CD4-positive, alpha-beta memory T cell (primary cell): ENCODE data around the gene PNMA8A. TPM values are rescaled to one million over a fixed set of nuclear protein-coding genes. Genes with fewer than 3 reads are reported as not detected.

ENCODE experiments used
- CTCF ChIA-PET: fragments of 350-600 bp; sonication (Branson Sonifier 250); formaldehyde crosslinking; loops from one replicate; lab custom pipeline; 2021; ENCODE audit warnings: inconsistent platforms; ENCODE audit not compliant: partially characterized antibody; lab: Charles Lee
- POLR2A ChIA-PET: fragments of 350-600 bp; sonication (Branson Sonifier 250); formaldehyde crosslinking; loops from one replicate; lab custom pipeline; 2021; ENCODE audit not compliant: partially characterized antibody; lab: Charles Lee
- DNase-seq, 5 donors: peaks; one replicate each; pipeline versions ENCODE4 v3.0.0 to v3.0.0-alpha.2; 2020 to 2022; ENCODE audit warnings: mixed read lengths in 1 of 5
- H3K27ac ChIP-seq: one replicate; pipeline ENCODE4 v1.7.0; 2013; ENCODE audit warnings: low read depth, low read length
- H3K27me3 ChIP-seq: 2 replicates; pipeline ENCODE4 v1.7.0; 2013; ENCODE audit warnings: mild to moderate bottlenecking, low read length, moderate library complexity; ENCODE audit not compliant: insufficient read depth
- H3K36me3 ChIP-seq: 2 replicates; pipeline ENCODE4 v1.7.0; 2013; ENCODE audit warnings: mild to moderate bottlenecking, low read length, moderate library complexity; ENCODE audit not compliant: insufficient read depth
- H3K4me1 ChIP-seq: 2 replicates; pipeline ENCODE4 v1.7.0; 2013; ENCODE audit warnings: mild to moderate bottlenecking, low read length, moderate library complexity; ENCODE audit not compliant: insufficient read depth
- H3K4me3 ChIP-seq, 2 donors: one replicate each; pipeline ENCODE4 v1.7.0; 2013; ENCODE audit warnings: low read length in 2 of 2, mild to moderate bottlenecking in 1 of 2
- H3K9me3 ChIP-seq, 2 donors: one replicate each; pipeline ENCODE4 v1.7.0; 2013; ENCODE audit warnings: low read length in 2 of 2, control low read depth in 1 of 2; ENCODE audit not compliant: control insufficient read depth in 1 of 2
- H3K27ac Mint-ChIP-seq, 7 donors: one replicate each; pipeline ENCODE4 v1.8.0; 2020 to 2021; ENCODE audit warnings: mixed read lengths in 7 of 7, mild to moderate bottlenecking in 6 of 7, inconsistent platforms in 3 of 7, moderate library complexity in 3 of 7
- H3K27me3 Mint-ChIP-seq, 2 donors: one replicate each; pipeline ENCODE4 v1.8.0; 2020 to 2021; ENCODE audit warnings: mixed read lengths in 2 of 2
- H3K36me3 Mint-ChIP-seq, 2 donors: one replicate each; pipeline ENCODE4 v1.8.0; 2020 to 2021; ENCODE audit warnings: mixed read lengths in 2 of 2, inconsistent platforms in 1 of 2, mild to moderate bottlenecking in 1 of 2
- H3K4me1 Mint-ChIP-seq, 4 donors: one replicate each; pipeline ENCODE4 v1.8.0; 2020 to 2021; ENCODE audit warnings: mixed read lengths in 4 of 4, mild to moderate bottlenecking in 1 of 4
- H3K4me3 Mint-ChIP-seq, 8 donors: one replicate each; pipeline ENCODE4 v1.8.0; 2020 to 2021; ENCODE audit warnings: mixed read lengths in 8 of 8, mild to moderate bottlenecking in 7 of 8, moderate library complexity in 6 of 8, inconsistent platforms in 3 of 8
- H3K9me3 Mint-ChIP-seq, 8 donors: one replicate each; pipeline ENCODE4 v1.8.0; 2020 to 2021; ENCODE audit warnings: mixed read lengths in 8 of 8, mild to moderate bottlenecking in 5 of 8, inconsistent platforms in 3 of 8, moderate library complexity in 1 of 8
- intact Hi-C: fragments of 100-400 bp; cut with micrococcal nuclease; formaldehyde crosslinking; loops from one replicate; pipeline ENCODE4 v1.15.1; 2023
- polyA plus RNA-seq, 2 donors: library from polyadenylated mRNA; unstranded; fragments of 300-500 nt; fragmentation: Illumina TruSeq; gene quantifications; one replicate each; pipeline ENCODE4 v1.2.3, GENCODE V29; 2021
- total RNA-seq, 2 experiments: library from RNA; stranded (reverse); gene quantifications; one replicate each; pipeline ENCODE4 v1.2.3, GENCODE V29; 2021

Gene PNMA8A
- total and polyA plus RNA-seq, 4 experiments from 2014 or later, result 0.13 to 0.26 TPM; not detected in 2

DNA sequence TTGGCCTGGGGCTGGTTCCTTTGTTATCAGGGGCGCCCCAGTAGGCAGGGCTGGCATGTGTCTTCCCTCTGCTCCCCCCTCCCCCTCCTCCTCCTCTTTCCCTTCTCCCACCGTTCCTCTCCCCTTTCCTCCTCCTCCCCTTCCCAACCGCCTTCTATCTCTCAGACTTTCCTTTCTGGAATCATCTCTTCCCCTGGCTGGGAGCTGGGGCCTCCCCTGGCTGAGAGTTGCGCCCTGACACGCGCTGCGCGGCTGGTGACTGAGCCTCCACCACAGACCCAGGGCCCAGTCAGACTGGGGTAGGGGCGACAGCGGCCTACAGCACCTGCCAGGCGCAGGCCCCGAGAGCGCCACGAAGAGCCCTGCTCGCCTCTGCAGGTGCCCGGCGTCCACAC is 21.5 kb upstream of the PNMA8A start:
- Mint-ChIP-seq H3K27me3 (peaks cover 40 to 44% of the 10 kb centered on the region in 2 donors), H3K4me3 (peak overlapping the region in 6 of 8 donors; percentile 7 to 75 (median 49)), H3K4me1 (peaks cover 10 to 51% (median 22%) of the 10 kb centered on the region in 4 donors), H3K9me3 (no peaks in the 10 kb centered on the region), H3K27ac (peak overlapping the region in 1 of 7 donors; percentile 48), H3K36me3 (no peaks in the 10 kb centered on the region)
- Histone ChIP-seq H3K27ac (no peak overlapping the region), H3K4me3 (no peak overlapping the region), H3K9me3 (no peaks in the 10 kb centered on the region), H3K36me3 (no peaks in the 10 kb centered on the region), H3K27me3 (peaks cover 33% of the 10 kb centered on the region), H3K4me1 (peaks cover 28% of the 10 kb centered on the region)
- CTCF ChIA-PET, result no interaction called here
- intact Hi-C loops, result no loop called here
- POLR2A ChIA-PET, result no interaction called here
- peak in 1 of 5 donors; percentile 19 for DNase-seq

DNA sequence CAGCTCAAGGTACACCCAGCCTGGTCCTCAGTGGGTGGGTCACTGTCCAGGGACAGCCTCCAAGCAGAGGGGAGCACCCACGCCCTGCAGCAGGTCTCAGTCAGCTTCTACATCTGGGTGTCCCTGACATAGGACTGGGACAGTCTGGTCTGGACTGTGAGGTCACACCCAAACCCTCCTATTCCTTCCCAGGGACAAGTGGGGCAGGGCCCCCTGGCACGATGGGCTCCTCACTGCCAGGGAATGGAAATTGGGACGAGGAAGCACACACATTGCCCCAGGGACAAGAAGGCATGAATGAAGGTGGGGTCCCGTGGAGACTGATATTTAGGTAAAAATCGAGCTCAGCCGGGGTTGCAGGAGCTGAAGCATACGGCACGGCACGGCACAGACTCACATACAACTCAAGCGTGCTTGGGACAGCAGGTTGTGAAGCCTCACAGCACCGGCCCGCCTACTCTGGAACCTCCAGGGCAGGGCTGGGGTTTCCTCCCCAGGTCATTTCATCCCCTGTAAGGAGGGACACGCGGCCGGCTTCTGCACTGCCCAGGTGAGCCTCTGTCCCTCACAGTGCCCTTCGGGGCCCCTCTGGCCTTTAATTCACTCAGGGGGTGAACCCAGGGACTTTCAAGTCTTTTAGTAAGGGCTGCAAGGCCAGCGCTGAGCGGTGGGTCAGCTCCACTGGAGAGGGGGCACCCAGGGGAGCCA is 20.8 kb upstream of the PNMA8A start:
- Mint-ChIP-seq H3K27me3 (peaks cover 47% of the 10 kb centered on the region in 2 donors), H3K27ac (no peak overlapping the region), H3K4me1 (peaks cover 10 to 58% (median 23%) of the 10 kb centered on the region in 4 donors), H3K9me3 (no peaks in the 10 kb centered on the region), H3K4me3 (peak overlapping the region in 3 of 8 donors; percentile 59 to 69 (median 64)), H3K36me3 (no peaks in the 10 kb centered on the region)
- Histone ChIP-seq H3K27ac (no peak overlapping the region), H3K4me3 (no peak overlapping the region), H3K36me3 (no peaks in the 10 kb centered on the region), H3K4me1 (peaks cover 36% of the 10 kb centered on the region), H3K27me3 (peaks cover 39% of the 10 kb centered on the region), H3K9me3 (no peaks in the 10 kb centered on the region)
- POLR2A ChIA-PET, result no interaction called here
- intact Hi-C loops, result no loop called here
- CTCF ChIA-PET, result interaction anchor here (2.0 kb wide), 1 partner anchor 90 kb away, joined by 7 read pairs; no protein-coding TSS in a partner anchor
- no peak for DNase-seq

GRCh38 chr19:46490774-46491173 is 19.4 kb upstream of the PNMA8A start:
- Mint-ChIP-seq H3K9me3 (no peaks in the 10 kb centered on the region), H3K27ac (peak overlapping the region in 3 of 7 donors; percentile 14 to 44 (median 17)), H3K27me3 (peaks cover 49 to 56% of the 10 kb centered on the region in 2 donors), H3K4me1 (peaks cover 10 to 68% (median 23%) of the 10 kb centered on the region in 4 donors), H3K36me3 (no peaks in the 10 kb centered on the region), H3K4me3 (peak overlapping the region in 1 of 8 donors; percentile 68)
- ChIA-PET POLR2A (interaction anchor here (0.6 kb wide), 1 partner anchor 296 kb away, joined by 3 read pairs; no protein-coding TSS in a partner anchor), CTCF (interaction anchor here (2.0 kb wide), 1 partner anchor 88 kb away, joined by 7 read pairs; no protein-coding TSS in a partner anchor)
- H3K27ac ChIP-seq, result no peak overlapping the region
- H3K27me3 ChIP-seq, result peaks cover 39% of the 10 kb centered on the region
- H3K4me3 ChIP-seq, result no peak overlapping the region
- no peaks in the 10 kb centered on the region for H3K9me3 ChIP-seq
- intact Hi-C loops, result no loop called here
- no peaks in the 10 kb centered on the region for H3K36me3 ChIP-seq
- DNase-seq, result no peak
- peaks cover 36% of the 10 kb centered on the region for H3K4me1 ChIP-seq

DNA sequence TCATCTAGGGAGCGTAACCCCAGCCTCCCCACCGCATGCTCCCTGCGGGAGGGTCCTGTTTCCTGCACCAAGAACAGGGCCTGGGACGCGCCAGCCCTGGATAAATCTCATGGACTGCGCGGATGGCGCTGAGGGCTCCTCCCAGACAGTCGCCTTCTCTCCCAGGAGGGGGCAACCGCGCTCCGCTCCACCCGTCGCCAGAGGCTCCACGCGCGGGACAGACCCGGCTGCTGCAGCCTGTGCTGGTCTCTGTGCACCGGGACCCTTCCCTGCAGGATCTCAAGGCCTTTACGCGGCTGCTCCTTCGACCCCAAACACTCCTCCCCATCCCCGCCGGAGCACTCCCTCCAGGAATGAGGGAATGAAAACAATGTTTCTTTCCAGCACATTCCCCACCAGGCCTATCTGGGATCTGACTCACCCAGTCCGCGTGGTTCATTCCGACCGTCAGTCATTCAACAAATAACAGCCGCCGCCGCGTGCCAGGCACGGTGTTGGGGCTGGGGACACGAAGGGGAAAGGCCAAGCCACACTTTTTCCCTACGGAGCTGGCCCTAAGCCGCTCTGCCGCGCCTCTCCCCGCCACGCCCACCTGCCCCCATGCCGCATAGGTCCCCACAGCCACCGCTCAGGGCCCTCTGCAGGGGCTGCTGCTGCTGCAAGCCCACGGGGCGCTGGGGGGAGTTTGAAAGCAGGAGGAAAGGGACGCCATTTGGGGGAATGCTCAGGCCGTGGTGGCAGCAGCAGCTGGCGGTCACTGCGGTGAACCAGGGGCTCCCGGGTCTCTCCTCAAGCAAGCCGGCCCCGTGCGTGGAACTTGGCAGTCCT is 18.3 kb upstream of the PNMA8A start:
- Mint-ChIP-seq H3K27ac (peak overlapping the region in 2 of 7 donors; percentile 32 to 46), H3K4me3 (peak overlapping the region in 1 of 8 donors; percentile 57), H3K9me3 (no peaks in the 10 kb centered on the region), H3K27me3 (peaks cover 48 to 63% of the 10 kb centered on the region in 2 donors), H3K4me1 (peaks cover 10 to 66% (median 20%) of the 10 kb centered on the region in 4 donors), H3K36me3 (no peaks in the 10 kb centered on the region)
- peaks cover 39% of the 10 kb centered on the region for H3K27me3 ChIP-seq
- CTCF ChIA-PET, result interaction anchor here (0.7 to 2.5 kb wide), 4 partner anchors 87 to 1736 kb away, joined by 3 to 17 read pairs (median 6); partner anchors contain the start of gene AP2S1
- no peak overlapping the region for H3K27ac ChIP-seq
- H3K36me3 ChIP-seq, result no peaks in the 10 kb centered on the region
- H3K4me1 ChIP-seq, result peaks cover 27% of the 10 kb centered on the region
- intact Hi-C loops, result loop anchor here (5.0 kb wide), 1 partner anchor 462 kb away; no protein-coding TSS in a partner anchor
- no peak for DNase-seq
- no peak overlapping the region for H3K4me3 ChIP-seq
- H3K9me3 ChIP-seq, result no peaks in the 10 kb centered on the region
- POLR2A ChIA-PET, result no interaction called here

DNA sequence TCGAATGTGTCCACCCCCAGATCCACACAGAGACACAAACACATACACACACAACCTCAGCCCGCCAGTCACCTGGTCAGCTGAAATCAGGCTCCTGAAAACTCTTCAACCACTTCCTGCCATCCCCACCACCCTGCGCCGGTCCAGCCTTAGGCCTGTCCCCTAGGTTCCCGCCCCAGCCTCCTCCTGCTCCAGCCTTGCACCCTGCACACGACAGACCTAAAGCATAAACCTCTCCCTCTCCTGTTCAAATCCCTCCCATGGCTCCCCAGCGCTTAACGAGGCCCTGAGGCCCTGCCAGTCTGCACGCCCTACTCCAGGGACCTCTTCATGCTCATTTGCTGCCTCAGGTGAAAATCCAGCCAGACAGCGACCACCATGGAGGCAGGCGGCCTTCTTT is 17.2 kb upstream of the PNMA8A start:
- Mint-ChIP-seq H3K27me3 (peaks cover 45 to 61% of the 10 kb centered on the region in 2 donors), H3K4me1 (peaks cover 9 to 57% (median 12%) of the 10 kb centered on the region in 4 donors), H3K9me3 (no peaks in the 10 kb centered on the region), H3K27ac (peak overlapping the region in 1 of 7 donors; percentile 27), H3K36me3 (no peaks in the 10 kb centered on the region), H3K4me3 (peak overlapping the region in 1 of 8 donors; percentile 55)
- POLR2A ChIA-PET, result interaction anchor here (0.6 kb wide), 1 partner anchor 127 kb away, joined by 4 read pairs; no protein-coding TSS in a partner anchor
- CTCF ChIA-PET, result interaction anchor here (2.5 kb wide), 1 partner anchor 86 kb away, joined by 17 read pairs; no protein-coding TSS in a partner anchor
- peaks cover 23% of the 10 kb centered on the region for H3K4me1 ChIP-seq
- H3K27ac ChIP-seq, result no peak overlapping the region
- DNase-seq, result no peak
- peaks cover 39% of the 10 kb centered on the region for H3K27me3 ChIP-seq
- H3K9me3 ChIP-seq, result no peaks in the 10 kb centered on the region
- intact Hi-C loops, result loop anchor here (1.0 to 5.0 kb wide), 2 partner anchors 93 to 461 kb away; no protein-coding TSS in a partner anchor
- H3K36me3 ChIP-seq, result no peaks in the 10 kb centered on the region
- no peak overlapping the region for H3K4me3 ChIP-seq

GRCh38 chr19:46487802-46488445 is 16.6 kb upstream of the PNMA8A start:
- Mint-ChIP-seq H3K27me3 (peaks cover 45 to 60% of the 10 kb centered on the region in 2 donors), H3K36me3 (no peaks in the 10 kb centered on the region), H3K27ac (no peak overlapping the region), H3K9me3 (no peaks in the 10 kb centered on the region), H3K4me1 (peaks cover 9 to 57% (median 12%) of the 10 kb centered on the region in 4 donors), H3K4me3 (peak overlapping the region in 1 of 8 donors; percentile 63)
- intact Hi-C loops, result loop anchor here (1.0 to 5.0 kb wide), 3 partner anchors 86 to 461 kb away; no protein-coding TSS in a partner anchor
- Histone ChIP-seq H3K27ac (no peak overlapping the region), H3K36me3 (no peaks in the 10 kb centered on the region), H3K27me3 (peaks cover 39% of the 10 kb centered on the region), H3K4me3 (no peak overlapping the region), H3K9me3 (no peaks in the 10 kb centered on the region), H3K4me1 (peaks cover 20% of the 10 kb centered on the region)
- peak; percentile 60 to 71 (median 61) for DNase-seq
- POLR2A ChIA-PET, result interaction anchor here (0.6 kb wide), 1 partner anchor 126 kb away, joined by 4 read pairs; no protein-coding TSS in a partner anchor
- CTCF ChIA-PET, result interaction anchor here (0.6 to 2.5 kb wide), 5 partner anchors 51 to 207 kb away, joined by 5 to 17 read pairs (median 11); no protein-coding TSS in a partner anchor
